ENCODE results near the gene ASTN2.

Gene ASTN2

DNA sequence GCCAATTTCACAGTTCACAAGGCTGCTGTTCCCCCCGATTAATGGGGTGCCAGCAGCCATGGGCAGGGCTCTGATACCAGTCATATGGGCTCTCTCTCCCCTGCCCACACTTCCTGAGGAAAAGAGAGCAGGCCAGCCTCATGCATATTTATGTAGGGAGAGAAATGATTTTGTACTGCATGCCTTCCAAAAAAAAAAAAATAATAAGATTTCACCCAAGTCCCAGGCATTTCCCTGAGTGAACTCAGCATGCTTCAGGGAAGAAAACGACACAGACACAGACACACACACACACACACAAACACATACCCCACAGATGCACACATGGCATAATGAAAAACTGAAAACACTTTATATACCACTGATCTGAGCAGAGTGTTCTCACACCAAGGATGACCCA is 232.8 kb downstream of the ASTN2 start:
- TF ChIP-seq TAF1 (IDR thresholded peaks at IDR 0.05; ENCODE audit: borderline replicate concordance, insufficient read depth, low read length), result no peak
- no peak for TF ChIP-seq FOXP2 (optimal IDR thresholded peaks at IDR 0.05; ENCODE audit: borderline replicate concordance, extremely low read depth, extremely low read length, insufficient read depth)
- TF ChIP-seq, protein P1, sequence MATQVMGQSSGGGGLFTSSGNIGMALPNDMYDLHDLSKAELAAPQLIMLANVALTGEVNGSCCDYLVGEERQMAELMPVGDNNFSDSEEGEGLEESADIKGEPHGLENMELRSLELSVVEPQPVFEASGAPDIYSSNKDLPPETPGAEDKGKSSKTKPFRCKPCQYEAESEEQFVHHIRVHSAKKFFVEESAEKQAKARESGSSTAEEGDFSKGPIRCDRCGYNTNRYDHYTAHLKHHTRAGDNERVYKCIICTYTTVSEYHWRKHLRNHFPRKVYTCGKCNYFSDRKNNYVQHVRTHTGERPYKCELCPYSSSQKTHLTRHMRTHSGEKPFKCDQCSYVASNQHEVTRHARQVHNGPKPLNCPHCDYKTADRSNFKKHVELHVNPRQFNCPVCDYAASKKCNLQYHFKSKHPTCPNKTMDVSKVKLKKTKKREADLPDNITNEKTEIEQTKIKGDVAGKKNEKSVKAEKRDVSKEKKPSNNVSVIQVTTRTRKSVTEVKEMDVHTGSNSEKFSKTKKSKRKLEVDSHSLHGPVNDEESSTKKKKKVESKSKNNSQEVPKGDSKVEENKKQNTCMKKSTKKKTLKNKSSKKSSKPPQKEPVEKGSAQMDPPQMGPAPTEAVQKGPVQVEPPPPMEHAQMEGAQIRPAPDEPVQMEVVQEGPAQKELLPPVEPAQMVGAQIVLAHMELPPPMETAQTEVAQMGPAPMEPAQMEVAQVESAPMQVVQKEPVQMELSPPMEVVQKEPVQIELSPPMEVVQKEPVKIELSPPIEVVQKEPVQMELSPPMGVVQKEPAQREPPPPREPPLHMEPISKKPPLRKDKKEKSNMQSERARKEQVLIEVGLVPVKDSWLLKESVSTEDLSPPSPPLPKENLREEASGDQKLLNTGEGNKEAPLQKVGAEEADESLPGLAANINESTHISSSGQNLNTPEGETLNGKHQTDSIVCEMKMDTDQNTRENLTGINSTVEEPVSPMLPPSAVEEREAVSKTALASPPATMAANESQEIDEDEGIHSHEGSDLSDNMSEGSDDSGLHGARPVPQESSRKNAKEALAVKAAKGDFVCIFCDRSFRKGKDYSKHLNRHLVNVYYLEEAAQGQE (IDR thresholded peaks at IDR 0.05; ENCODE audit: insufficient read depth in 1 of 2, low read depth in 2 of 2, low read length in 2 of 2), result no peak
- TF ChIP-seq POLR2AphosphoS5 (IDR thresholded peaks at IDR 0.05; ENCODE audit: low read depth, low read length), result no peak
- TF ChIP-seq SIN3A (IDR thresholded peaks at IDR 0.05; ENCODE audit: borderline replicate concordance, insufficient read depth, low read length), result no peak

DNA sequence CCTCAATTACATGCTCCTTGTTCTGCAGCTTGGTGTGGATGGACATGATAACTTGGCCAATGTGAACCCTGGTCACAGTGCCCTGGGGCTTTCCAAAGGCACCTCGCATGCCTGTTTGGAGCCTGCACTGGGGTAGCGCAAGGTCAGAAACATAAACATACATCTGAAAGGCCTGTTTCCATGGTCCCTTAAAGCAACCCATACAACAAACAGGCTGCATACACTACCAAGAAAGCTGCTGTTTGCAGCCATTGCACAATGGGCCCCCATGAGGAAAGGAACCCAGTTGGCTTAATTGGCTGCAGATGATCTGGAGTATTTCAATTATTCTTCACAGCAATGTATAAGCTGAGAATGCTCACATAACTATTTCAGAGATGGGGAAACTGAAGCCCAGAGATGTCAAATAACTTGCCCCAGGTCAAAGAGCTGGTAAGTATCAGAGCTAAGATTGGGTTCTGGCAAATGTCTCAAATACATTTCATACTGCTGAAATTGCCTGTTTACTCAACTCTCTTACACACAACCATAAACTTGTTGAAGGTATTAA is 233.9 kb downstream of the ASTN2 start:
- no peak for TF ChIP-seq FOXP2 (optimal IDR thresholded peaks at IDR 0.05; ENCODE audit: borderline replicate concordance, extremely low read depth, extremely low read length, insufficient read depth)
- no peak for TF ChIP-seq POLR2AphosphoS5 (IDR thresholded peaks at IDR 0.05; ENCODE audit: low read depth, low read length)

DNA sequence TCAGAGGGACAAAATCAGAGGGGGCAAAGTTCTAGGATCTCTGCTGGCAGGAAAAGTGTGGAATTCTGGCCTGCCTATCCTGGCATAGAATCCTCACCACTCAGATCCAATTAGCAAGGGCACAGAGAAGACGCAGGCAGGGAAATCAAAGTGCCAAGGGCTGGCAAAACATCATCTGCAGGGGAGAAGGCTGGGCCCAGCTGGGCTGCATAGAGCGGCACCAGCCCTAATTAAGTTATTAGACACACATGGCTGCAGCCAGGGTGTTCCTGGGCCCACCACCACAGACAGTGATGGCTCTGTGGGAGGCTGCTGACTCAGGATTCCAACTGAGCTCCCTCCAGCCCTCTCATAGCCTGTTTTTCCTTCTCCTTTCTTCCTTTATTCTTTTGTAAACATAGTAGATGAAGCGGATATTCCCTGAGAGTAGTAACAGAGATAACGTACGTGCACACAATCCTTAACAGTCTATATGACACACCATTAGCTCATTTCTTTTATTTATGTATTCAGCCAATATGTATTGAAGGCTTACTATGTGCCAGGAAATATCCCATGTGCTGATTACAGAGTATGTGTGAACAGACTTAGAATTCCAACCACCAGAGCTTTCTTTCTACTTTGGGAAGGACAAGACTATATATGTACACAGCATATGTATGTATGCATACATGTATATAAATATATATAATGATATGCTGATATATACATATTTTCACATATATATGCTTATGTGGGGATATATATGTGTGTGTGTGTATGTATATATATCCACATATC is 236.1 kb downstream of the ASTN2 start:
- no peak for TF ChIP-seq SIN3A (IDR thresholded peaks at IDR 0.05; ENCODE audit: borderline replicate concordance, insufficient read depth, low read length)
- TF ChIP-seq FOXP2 (optimal IDR thresholded peaks at IDR 0.05; ENCODE audit: borderline replicate concordance, extremely low read depth, extremely low read length, insufficient read depth), result no peak
- TF ChIP-seq TAF1 (IDR thresholded peaks at IDR 0.05; ENCODE audit: borderline replicate concordance, insufficient read depth, low read length), result no peak
- TF ChIP-seq, protein P1 (IDR thresholded peaks at IDR 0.05; ENCODE audit: insufficient read depth in 1 of 2, low read depth in 2 of 2, low read length in 2 of 2), result no peak
- TF ChIP-seq POLR2AphosphoS5 (IDR thresholded peaks at IDR 0.05; ENCODE audit: low read depth, low read length), result no peak

DNA sequence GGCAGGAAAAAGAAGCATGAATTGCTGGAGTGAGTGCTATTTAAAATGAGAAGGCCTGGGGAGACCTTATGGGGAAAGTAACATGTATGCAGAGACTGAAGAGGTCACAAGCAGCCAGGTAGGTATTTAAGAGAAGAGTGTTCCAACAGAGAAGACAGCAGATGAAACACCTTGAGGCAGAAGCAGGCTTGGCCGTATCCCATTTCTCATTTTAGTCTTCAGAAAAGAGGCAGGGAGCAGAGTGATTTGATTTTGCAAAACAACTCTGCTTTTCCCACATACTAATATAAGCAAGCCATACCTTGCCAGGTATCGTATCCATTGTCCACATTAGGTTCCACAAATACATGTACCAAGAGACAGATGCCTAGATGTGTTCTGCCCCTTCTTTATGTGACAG is 244.3 kb downstream of the ASTN2 start:
- TF ChIP-seq, protein P1 (IDR thresholded peaks at IDR 0.05; ENCODE audit: insufficient read depth in 1 of 2, low read depth in 2 of 2, low read length in 2 of 2), result no peak
- TF ChIP-seq POLR2AphosphoS5 (IDR thresholded peaks at IDR 0.05; ENCODE audit: low read depth, low read length) (no peak), SIN3A (IDR thresholded peaks at IDR 0.05; ENCODE audit: borderline replicate concordance, insufficient read depth, low read length) (no peak), FOXP2 (optimal IDR thresholded peaks at IDR 0.05; ENCODE audit: borderline replicate concordance, extremely low read depth, extremely low read length, insufficient read depth) (no peak), TAF1 (IDR thresholded peaks at IDR 0.05; ENCODE audit: borderline replicate concordance, insufficient read depth, low read length) (no peak)

DNA sequence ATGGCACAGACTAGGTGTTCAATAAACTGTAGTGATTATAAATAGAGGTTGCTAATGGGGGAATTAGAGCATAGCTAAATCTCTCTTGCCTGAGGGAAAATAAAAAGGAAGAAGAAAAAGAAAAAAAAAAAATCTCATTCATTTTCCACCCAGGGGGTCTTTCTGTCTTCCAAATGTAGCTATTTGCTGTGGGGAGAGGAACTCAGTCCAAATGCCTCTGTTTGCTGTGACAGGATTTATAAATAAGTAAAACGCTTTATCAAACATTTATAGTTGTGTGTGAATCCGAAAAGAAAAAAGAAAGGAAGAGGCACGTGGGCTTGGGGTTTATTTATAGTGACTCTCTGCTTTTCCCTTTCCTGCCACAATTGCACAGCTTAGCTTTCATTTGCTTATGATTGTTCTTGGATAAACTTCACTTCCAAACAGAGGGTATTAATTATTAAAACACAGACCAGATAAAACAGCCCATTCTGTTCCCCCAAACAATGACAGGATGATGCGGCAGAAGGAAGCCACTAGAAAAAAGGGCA is 245.7 kb downstream of the ASTN2 start:
- TF ChIP-seq TAF1 (IDR thresholded peaks at IDR 0.05; ENCODE audit: borderline replicate concordance, insufficient read depth, low read length) (no peak), SIN3A (IDR thresholded peaks at IDR 0.05; ENCODE audit: borderline replicate concordance, insufficient read depth, low read length) (no peak), POLR2AphosphoS5 (IDR thresholded peaks at IDR 0.05; ENCODE audit: low read depth, low read length) (no peak)
- TF ChIP-seq, protein P1 (IDR thresholded peaks at IDR 0.05; ENCODE audit: insufficient read depth in 1 of 2, low read depth in 2 of 2, low read length in 2 of 2), result no peak

Data from PFSK-1 (cell line).